Posterior vena cava (tissue), 2 donors: Measurements from ENCODE around the gene PTPRD. TPM values are rescaled to one million over a fixed set of nuclear protein-coding genes. Genes with fewer than 3 reads are reported as not detected.

Source experiments
- DNase-seq: peaks from one replicate; pipeline ENCODE4 v3.0.0-alpha.2; 2020; ENCODE audit warnings: low spot score
- intact Hi-C, 2 donors: fragments of 100-400 bp; cut with DNase I; formaldehyde crosslinking; loops; one replicate each; pipeline versions ENCODE4 v1.14.1 to v1.14.2; 2022 to 2023
- total RNA-seq, 2 donors: library from RNA; stranded (reverse); fragmentation: NEBNext Ultra II Directional; extraction: Animal tissue kit (Norgen Biotek cat#: 25700); gene quantifications; one replicate each; pipeline ENCODE4 v1.2.1, GENCODE V29; 2021
- donor health status: DM: yes; HTN: yes; CAD: no.
- donor health status: DM: yes; HTN: yes; CAD: no.

The PTPRD gene
- total RNA-seq, 2 donors from 2014 or later = 21.4 to 51.2 TPM

- intact Hi-C loops = no loop called here
- DNase-seq = no peak
These were observed 2126.7 kb downstream of the PTPRD start for GRCh38 chr9:8486095-8486494.

GRCh38 chr9:8484597-8485191 is 2128.1 kb downstream of the PTPRD start:
- intact Hi-C loops = no loop called here
- no peak for DNase-seq

GRCh38 chr9:8477450-8477849 is 2135.4 kb downstream of the PTPRD start:
- DNase-seq = no peak
- intact Hi-C loops = no loop called here

- intact Hi-C loops = no loop called here
- DNase-seq = no peak
These were observed 2137.9 kb downstream of the PTPRD start for GRCh38 chr9:8474937-8475336.

GRCh38 chr9:8473244-8474020 is 2139.4 kb downstream of the PTPRD start:
- no peak for DNase-seq
- intact Hi-C loops = no loop called here

GRCh38 chr9:8468045-8468637 is 2144.7 kb downstream of the PTPRD start:
- DNase-seq = no peak
- intact Hi-C loops = no loop called here

GRCh38 chr9:8457816-8458215 is 2155.0 kb downstream of the PTPRD start:
- no peak for DNase-seq
- intact Hi-C loops = no loop called here

- DNase-seq = no peak
- intact Hi-C loops = no loop called here
These were observed 2155.7 kb downstream of the PTPRD start for GRCh38 chr9:8457055-8457454.

- DNase-seq = no peak
- intact Hi-C loops = no loop called here
These were observed 2156.5 kb downstream of the PTPRD start for GRCh38 chr9:8456344-8456743.

GRCh38 chr9:8450810-8451545 is 2161.8 kb downstream of the PTPRD start:
- DNase-seq = no peak
- intact Hi-C loops = no loop called here

- intact Hi-C loops = no loop called here
- DNase-seq = no peak
These were observed 2164.6 kb downstream of the PTPRD start for GRCh38 chr9:8448226-8448625.

GRCh38 chr9:8447601-8448000 is 2165.2 kb downstream of the PTPRD start:
- DNase-seq = no peak
- intact Hi-C loops = no loop called here

GRCh38 chr9:8437876-8438275 is 2174.9 kb downstream of the PTPRD start:
- DNase-seq = no peak
- intact Hi-C loops = no loop called here

GRCh38 chr9:8437259-8437658 is 2175.5 kb downstream of the PTPRD start:
- DNase-seq = no peak
- intact Hi-C loops = no loop called here

GRCh38 chr9:8436786-8437185 is 2176.0 kb downstream of the PTPRD start:
- intact Hi-C loops = no loop called here
- no peak for DNase-seq

GRCh38 chr9:8434621-8435020 is 2178.2 kb downstream of the PTPRD start:
- no peak for DNase-seq
- intact Hi-C loops = no loop called here

GRCh38 chr9:8432224-8432623 is 2180.6 kb downstream of the PTPRD start:
- intact Hi-C loops = no loop called here
- no peak for DNase-seq

GRCh38 chr9:8431505-8431904 is 2181.3 kb downstream of the PTPRD start:
- intact Hi-C loops = no loop called here
- no peak for DNase-seq

GRCh38 chr9:8430945-8431344 is 2181.9 kb downstream of the PTPRD start:
- DNase-seq = no peak
- intact Hi-C loops = no loop called here

GRCh38 chr9:8429768-8430167 is 2183.0 kb downstream of the PTPRD start:
- intact Hi-C loops = no loop called here
- DNase-seq = no peak
